ENCODE data around the gene SLC17A6. TPM values are rescaled to one million over a fixed set of nuclear protein-coding genes. Genes with fewer than 3 reads are reported as not detected.

The SLC17A6 gene
- total RNA-seq, result 134 TPM

DNA sequence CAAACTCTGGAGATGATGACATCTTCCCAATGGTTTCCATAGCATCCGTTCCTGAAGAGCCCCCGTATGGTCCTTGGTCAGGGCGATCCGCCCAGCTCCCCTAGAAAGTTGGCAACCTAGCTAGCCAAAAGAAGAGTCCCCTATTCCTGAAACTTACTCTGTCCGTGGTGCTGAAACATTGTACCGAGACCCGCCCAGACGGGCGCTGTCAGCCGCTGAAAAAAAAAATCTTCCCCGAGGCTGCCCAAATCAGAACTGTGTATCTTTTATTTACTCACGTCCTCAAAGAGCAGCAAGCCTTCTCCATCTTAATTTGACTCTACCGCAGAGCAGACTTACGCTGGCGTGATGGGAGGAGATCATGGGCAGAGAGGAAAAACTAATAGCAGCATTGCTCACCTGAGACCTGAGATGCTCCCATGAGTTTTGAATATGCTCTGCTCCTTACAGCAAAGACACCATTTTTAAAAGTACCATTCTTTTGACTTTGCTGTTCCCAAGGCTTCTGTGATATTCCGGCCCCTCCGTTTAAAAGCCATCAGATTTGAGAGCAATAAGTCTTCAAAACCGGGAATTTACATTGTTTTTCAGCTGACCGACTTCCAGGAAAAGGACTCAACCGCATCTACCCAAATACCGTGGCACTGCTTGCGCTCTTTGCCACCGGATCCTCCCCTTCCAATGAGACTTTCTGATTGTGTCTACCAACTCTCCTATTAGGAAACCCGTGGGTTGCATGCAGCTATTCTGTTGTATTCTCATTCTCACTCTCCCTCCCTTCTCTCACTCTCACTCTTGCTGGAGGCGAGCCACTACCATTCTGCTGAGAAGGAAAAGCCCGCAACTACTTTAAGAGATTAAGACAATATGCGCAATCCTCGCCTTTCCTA, at the start of gene SLC17A6:
Gene SLC17A6 (plus strand): TSS at position 786 of the 890 bp plus-strand sequence. CDS start 153 bp downstream, outside the sequence.

Other genes with a start within 250 kb of the SLC17A6 start
- 35.5 TPM for gene ANO5, start 145.3 kb upstream of the SLC17A6 start, total RNA-seq